CD14-positive monocyte (primary cell): Measurements from ENCODE around the gene REEP3. TPM values are rescaled to one million over a fixed set of nuclear protein-coding genes. Genes with fewer than 3 reads are reported as not detected.

ENCODE experiments used
- DNase-seq, 3 donors: peaks; one replicate each; pipeline ENCODE4 v3.0.0-alpha.2; 2011 to 2022
- H2AFZ ChIP-seq: 2 replicates; pipeline ENCODE4 v1.6.0; 2012; ENCODE audit warnings: mild to moderate bottlenecking, low read depth, low read length, inconsistent platforms; ENCODE audit not compliant: insufficient read depth, poor library complexity, severe bottlenecking
- H3K27ac ChIP-seq, 2 donors: 1 replicate in 1 of 2; 2 replicates in 1 of 2; pipeline ENCODE4 v1.5.1; 2012 to 2013; ENCODE audit warnings: low read length in 2 of 2, control low read depth in 1 of 2, inconsistent platforms in 1 of 2, low read depth in 1 of 2, mild to moderate bottlenecking in 1 of 2
- H3K27me3 ChIP-seq, 2 donors: one replicate each; pipeline versions ENCODE4 v1.6.0 to v1.6.1; 2011 to 2013; ENCODE audit warnings: low read length in 2 of 2; ENCODE audit not compliant: control insufficient read depth in 2 of 2, insufficient read depth in 2 of 2
- H3K36me3 ChIP-seq, 2 donors: replicated peaks in 1 of 2; 1 replicate in 1 of 2; 2 replicates in 1 of 2; pipeline versions ENCODE4 v1.5.1 to v1.6.1; 2012 to 2013; ENCODE audit warnings: low read length in 2 of 2, control low read depth in 1 of 2, inconsistent platforms in 1 of 2, mild to moderate bottlenecking in 1 of 2; ENCODE audit not compliant: insufficient read depth in 2 of 2, control insufficient read depth in 1 of 2
- H3K4me1 ChIP-seq, 2 donors: 1 replicate in 1 of 2; 2 replicates in 1 of 2; pipeline versions ENCODE4 v1.5.1 to v1.6.1; 2012 to 2013; ENCODE audit warnings: low read length in 2 of 2, control low read depth in 1 of 2, inconsistent platforms in 1 of 2, mild to moderate bottlenecking in 1 of 2, moderate library complexity in 1 of 2; ENCODE audit not compliant: insufficient read depth in 2 of 2, control insufficient read depth in 1 of 2
- H3K4me2 ChIP-seq: replicated peaks from 2 replicates; pipeline ENCODE3; 2012; ENCODE audit warnings: low read length, moderate library complexity, mild to moderate bottlenecking; ENCODE audit not compliant: poor library complexity, severe bottlenecking; ENCODE audit errors: extremely low read depth
- H3K4me3 ChIP-seq, 3 experiments: fragments of 200-600 bp in 1 of 3; sonication (generic) in 1 of 3; replicated peaks in 1 of 3; 1 replicate in 2 of 3; 2 replicates in 1 of 3; pipeline ENCODE4 v1.5.1; 2011 to 2013; ENCODE audit warnings: low read length in 3 of 3, mild to moderate bottlenecking in 3 of 3, control low read depth in 2 of 3, low read depth in 2 of 3, inconsistent platforms in 1 of 3, moderate library complexity in 1 of 3
- H3K79me2 ChIP-seq: 2 replicates; pipeline ENCODE4 v1.6.0; 2012; ENCODE audit warnings: mild to moderate bottlenecking, control low read depth, inconsistent platforms, low read length, moderate library complexity; ENCODE audit not compliant: insufficient read depth
- H3K9ac ChIP-seq: 2 replicates; pipeline ENCODE4 v1.6.0; 2017; ENCODE audit warnings: low read length, mild to moderate bottlenecking; ENCODE audit not compliant: insufficient read depth, poor library complexity, severe bottlenecking
- H3K9me3 ChIP-seq, 2 donors: replicated peaks in 1 of 2; 1 replicate in 1 of 2; 2 replicates in 1 of 2; pipeline versions ENCODE4 v1.5.1 to v1.6.1; 2012 to 2013; ENCODE audit warnings: low read length in 2 of 2, control low read depth in 1 of 2; ENCODE audit not compliant: control insufficient read depth in 1 of 2, insufficient read depth in 1 of 2
- H4K20me1 ChIP-seq: 2 replicates; pipeline ENCODE4 v1.6.0; 2012; ENCODE audit warnings: mild to moderate bottlenecking, low read length, control low read depth, moderate library complexity; ENCODE audit not compliant: insufficient read depth
- H3K27ac Mint-ChIP-seq, 7 donors: one replicate each; pipeline ENCODE4 v1.8.0; 2020; ENCODE audit warnings: mild to moderate bottlenecking in 7 of 7, mixed read lengths in 7 of 7, moderate library complexity in 6 of 7, inconsistent platforms in 2 of 7
- H3K27me3 Mint-ChIP-seq, 3 donors: one replicate each; pipeline ENCODE4 v1.8.0; 2021 to 2022; ENCODE audit warnings: low read depth in 3 of 3, mild to moderate bottlenecking in 3 of 3, mixed read lengths in 3 of 3, moderate library complexity in 3 of 3, inconsistent platforms in 1 of 3
- H3K36me3 Mint-ChIP-seq, 2 donors: one replicate each; pipeline ENCODE4 v1.8.0; 2020; ENCODE audit warnings: mixed read lengths in 2 of 2, inconsistent platforms in 1 of 2, mild to moderate bottlenecking in 1 of 2
- H3K4me1 Mint-ChIP-seq: one replicate; pipeline ENCODE4 v1.8.0; 2020; ENCODE audit warnings: mild to moderate bottlenecking, mixed read lengths
- H3K4me3 Mint-ChIP-seq, 2 donors: one replicate each; pipeline ENCODE4 v1.8.0; 2020; ENCODE audit warnings: mild to moderate bottlenecking in 2 of 2, mixed read lengths in 2 of 2, moderate library complexity in 1 of 2
- H3K9me3 Mint-ChIP-seq, 7 donors: one replicate each; pipeline ENCODE4 v1.8.0; 2020 to 2022; ENCODE audit warnings: mixed read lengths in 7 of 7, mild to moderate bottlenecking in 6 of 7, moderate library complexity in 6 of 7, inconsistent platforms in 2 of 7
- CTCF ChIP-seq: fragments of 200-600 bp; IDR thresholded peaks from one replicate; pipeline ENCODE4 v1.8.0; 2022; ENCODE audit warnings: antibody characterized with exemption, mild to moderate bottlenecking
- intact Hi-C, 2 donors: fragments of 100-400 bp; cut with micrococcal nuclease; formaldehyde crosslinking; loops; one replicate each; pipeline versions ENCODE4 v1.15.0 to v1.15.1; 2023
- polyA plus RNA-seq, 3 donors: library from polyadenylated mRNA; depleted of rRNA in 1 of 3; unstranded in 2 of 3; stranded (reverse) in 1 of 3; fragments of 300-500 nt in 2 of 3; fragments of >200 nt in 1 of 3; fragmentation: Illumina TruSeq in 2 of 3; gene quantifications; 1 replicate in 2 of 3; 2 replicates in 1 of 3; pipeline ENCODE4 v1.2.3, GENCODE V29; 2012 to 2021

Gene REEP3
- polyA plus RNA-seq, 3 donors, result 9.1 to 17.7 (median 17.7) TPM

DNA sequence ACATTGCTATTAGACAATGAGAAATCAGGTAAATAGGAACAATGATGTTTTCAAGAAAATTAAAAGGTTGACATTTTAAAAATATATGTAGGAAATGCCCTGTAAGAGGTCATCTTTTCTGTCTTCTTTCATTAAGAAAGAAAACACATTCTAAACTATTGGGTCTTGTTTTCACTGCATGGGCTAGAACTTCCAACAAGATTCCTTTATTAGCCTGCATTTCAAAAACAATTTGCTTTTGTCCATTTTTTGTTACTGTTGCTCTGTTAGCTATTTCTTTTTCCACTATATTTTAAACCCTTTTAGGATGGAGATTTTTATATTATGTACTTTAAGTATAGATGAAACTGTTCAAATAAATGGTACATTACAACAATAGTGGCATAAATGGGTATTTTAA is 9.2 kb downstream of the REEP3 start:
- TF ChIP-seq CTCF, result no peak
- H2AFZ ChIP-seq, result no peak overlapping the region
- DNase-seq, result no peak
- no peaks in the 10 kb centered on the region for H3K9me3 ChIP-seq
- Mint-ChIP-seq H3K4me1 (peaks cover 12% of the 10 kb centered on the region), H3K27ac (no peak overlapping the region), H3K9me3 (peaks cover 0 to 2% (median 0%) of the 10 kb centered on the region in 7 donors), H3K36me3 (peaks cover 9 to 14% of the 10 kb centered on the region in 2 donors), H3K27me3 (peaks cover 0 to 2% (median 0%) of the 10 kb centered on the region in 3 donors), H3K4me3 (no peak overlapping the region)
- H3K79me2 ChIP-seq, result peaks cover 52% of the 10 kb centered on the region
- peaks cover 42% of the 10 kb centered on the region for H4K20me1 ChIP-seq
- no peak overlapping the region for H3K4me2 ChIP-seq
- H3K27ac ChIP-seq, result no peak overlapping the region
- H3K4me1 ChIP-seq, result no peaks in the 10 kb centered on the region
- H3K36me3 ChIP-seq, result peaks cover 0 to 4% of the 10 kb centered on the region in 2 donors
- intact Hi-C loops, result no loop called here
- no peaks in the 10 kb centered on the region for H3K27me3 ChIP-seq
- no peak overlapping the region for H3K9ac ChIP-seq
- H3K4me3 ChIP-seq, result no peak overlapping the region

DNA sequence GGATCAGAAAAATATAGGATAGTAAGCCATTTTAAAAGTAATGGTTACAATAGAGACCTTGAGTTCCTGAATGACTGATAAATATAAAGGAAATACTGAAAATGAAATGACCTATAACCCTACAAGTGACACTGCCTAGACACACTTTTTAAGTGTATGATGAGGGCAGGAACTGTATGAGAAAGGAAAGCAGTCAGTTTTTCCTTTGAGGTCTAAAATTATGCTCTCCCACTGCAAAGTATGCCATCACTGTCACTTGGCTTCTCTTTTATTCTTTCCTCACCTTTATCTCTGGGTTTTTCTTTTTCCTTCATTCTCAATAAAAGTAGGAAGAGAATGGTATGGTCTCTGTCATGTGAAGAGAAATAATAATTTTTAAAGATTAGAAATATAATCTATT is 13.5 kb downstream of the REEP3 start:
- Histone ChIP-seq H3K27ac (no peak overlapping the region), H2AFZ (no peak overlapping the region), H3K79me2 (peaks cover 34% of the 10 kb centered on the region), H3K9me3 (no peaks in the 10 kb centered on the region), H4K20me1 (peaks cover 30% of the 10 kb centered on the region), H3K36me3 (no peaks in the 10 kb centered on the region), H3K4me3 (no peak overlapping the region), H3K27me3 (no peaks in the 10 kb centered on the region), H3K4me1 (no peaks in the 10 kb centered on the region), H3K4me2 (no peak overlapping the region), H3K9ac (no peak overlapping the region)
- peaks cover 0 to 1% (median 0%) of the 10 kb centered on the region in 7 donors for H3K9me3 Mint-ChIP-seq
- no peaks in the 10 kb centered on the region for H3K4me1 Mint-ChIP-seq
- H3K27me3 Mint-ChIP-seq, result peaks cover 0 to 2% (median 0%) of the 10 kb centered on the region in 3 donors
- H3K4me3 Mint-ChIP-seq, result no peak overlapping the region
- intact Hi-C loops, result no loop called here
- H3K27ac Mint-ChIP-seq, result no peak overlapping the region
- DNase-seq, result no peak
- TF ChIP-seq CTCF, result no peak
- no peaks in the 10 kb centered on the region for H3K36me3 Mint-ChIP-seq
